DOHH2 (cell line): ENCODE results near the gene ZBTB24.

Source experiments
- H3F3A ChIP-seq: fragments of 200-600 bp; sonication (generic), shearing (Covaris generic); 2 replicates; pipeline ENCODE4 v1.6.0; 2016; ENCODE audit warnings: antibody characterized with exemption, mild to moderate bottlenecking; ENCODE audit not compliant: control insufficient read depth, insufficient read depth
- H3K27ac ChIP-seq: fragments of 200-600 bp; sonication (generic); 2 replicates; pipeline ENCODE4 v1.5.1; 2014; ENCODE audit warnings: low read depth, mild to moderate bottlenecking, low read length, moderate library complexity
- H3K27me3 ChIP-seq: fragments of 200-600 bp; sonication (generic); 2 replicates; pipeline ENCODE4 v1.6.1; 2014; ENCODE audit warnings: mild to moderate bottlenecking, low read length, mixed read lengths; ENCODE audit not compliant: control insufficient read depth
- H3K36me3 ChIP-seq: fragments of 200-600 bp; sonication (generic); 2 replicates; pipeline ENCODE4 v1.6.1; 2014; ENCODE audit warnings: mild to moderate bottlenecking, low read length, moderate library complexity, mixed read lengths; ENCODE audit not compliant: control insufficient read depth
- H3K4me1 ChIP-seq: fragments of 200-600 bp; sonication (generic); 2 replicates; pipeline ENCODE4 v1.6.1; 2014; ENCODE audit warnings: mild to moderate bottlenecking, low read length, mixed read lengths; ENCODE audit not compliant: control insufficient read depth
- H3K4me2 ChIP-seq: fragments of 200-600 bp; sonication (generic); 2 replicates; pipeline ENCODE4 v1.6.0; 2014; ENCODE audit warnings: mild to moderate bottlenecking, low read length, moderate library complexity
- H3K4me3 ChIP-seq: fragments of 200-600 bp; sonication (generic); 2 replicates; pipeline ENCODE4 v1.5.1; 2014; ENCODE audit warnings: mild to moderate bottlenecking, low read length, mixed read lengths
- H3K79me2 ChIP-seq: fragments of 200-600 bp; sonication (generic); 2 replicates; pipeline ENCODE4 v1.6.1; 2014; ENCODE audit warnings: mild to moderate bottlenecking, low read length, mixed read lengths; ENCODE audit not compliant: control insufficient read depth
- H3K9me2 ChIP-seq: fragments of 200-600 bp; sonication (generic); replicated peaks from 2 replicates; pipeline ENCODE4 v1.6.1; 2014; ENCODE audit warnings: mild to moderate bottlenecking, low read length, mixed read lengths; ENCODE audit not compliant: control insufficient read depth
- H3K9me3 ChIP-seq: fragments of 200-600 bp; sonication (generic); 2 replicates; pipeline ENCODE4 v1.6.1; 2014; ENCODE audit warnings: antibody characterized with exemption, low read length, mixed read lengths; ENCODE audit not compliant: control insufficient read depth, insufficient read depth
- H4K20me1 ChIP-seq: fragments of 200-600 bp; sonication (generic); 2 replicates; pipeline ENCODE4 v1.6.0; 2014; ENCODE audit warnings: low read depth, mild to moderate bottlenecking, antibody characterized with exemption, low read length, moderate library complexity; ENCODE audit not compliant: control insufficient read depth, insufficient read depth
- EZH2phosphoT487 ChIP-seq: fragments of 200-600 bp; sonication (generic); IDR thresholded peaks from 2 replicates; pipeline ENCODE4 v1.6.1; 2017; ENCODE audit warnings: borderline replicate concordance, mild to moderate bottlenecking, antibody characterized with exemption, low read length, moderate library complexity, mixed read lengths
- TF ChIP-seq, protein P1 (sequence below): fragments of 200-600 bp; sonication (generic); IDR thresholded peaks from one replicate; pipeline ENCODE4 v1.5.1; 2014; ENCODE audit warnings: antibody characterized with exemption, mild to moderate bottlenecking, low read depth, low read length; ENCODE audit not compliant: poor library complexity, severe bottlenecking

Gene ZBTB24

DNA sequence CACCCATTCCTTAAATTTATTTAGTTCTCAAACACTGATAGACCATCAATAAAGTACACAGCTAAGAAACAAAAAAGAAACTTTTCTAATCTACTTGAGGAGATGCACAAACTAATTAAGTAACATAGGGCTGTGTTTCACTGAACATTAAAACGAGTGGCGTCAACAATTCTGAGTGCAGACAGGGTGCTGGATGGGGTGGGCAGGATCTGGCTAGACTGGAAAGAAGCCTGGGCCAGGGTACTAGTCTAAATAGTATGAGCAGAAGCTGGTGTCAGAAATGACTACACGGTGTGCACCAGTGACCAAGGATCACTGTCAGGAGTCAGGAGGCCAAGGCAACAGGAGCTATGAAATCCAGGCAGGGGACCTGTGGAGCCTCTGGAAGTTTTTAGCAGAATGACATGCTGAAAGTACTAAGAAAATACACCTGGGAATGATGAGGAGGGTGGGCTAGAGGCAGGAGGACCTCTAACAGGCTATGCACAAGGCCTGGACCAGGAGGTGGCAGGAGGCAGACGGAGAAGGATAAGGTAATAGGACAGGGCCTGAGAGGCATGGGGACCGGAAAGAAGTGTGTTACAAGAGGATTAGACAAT lies 13.3 kb downstream of the ZBTB24 start:
- no peaks in the 10 kb centered on the region for H4K20me1 ChIP-seq
- H3K27me3 ChIP-seq = no peaks in the 10 kb centered on the region
- no peak overlapping the region for H3K4me2 ChIP-seq
- no peak overlapping the region for H3K4me3 ChIP-seq
- H3K79me2 ChIP-seq = peaks cover 46% of the 10 kb centered on the region
- H3K4me1 ChIP-seq = peaks cover 8% of the 10 kb centered on the region; the same call in 1 of the 2 replicates
- no peaks in the 10 kb centered on the region for H3F3A ChIP-seq
- peaks cover 97% of the 10 kb centered on the region for H3K36me3 ChIP-seq
- H3K9me2 ChIP-seq = no peaks in the 10 kb centered on the region
- TF ChIP-seq, protein P1, sequence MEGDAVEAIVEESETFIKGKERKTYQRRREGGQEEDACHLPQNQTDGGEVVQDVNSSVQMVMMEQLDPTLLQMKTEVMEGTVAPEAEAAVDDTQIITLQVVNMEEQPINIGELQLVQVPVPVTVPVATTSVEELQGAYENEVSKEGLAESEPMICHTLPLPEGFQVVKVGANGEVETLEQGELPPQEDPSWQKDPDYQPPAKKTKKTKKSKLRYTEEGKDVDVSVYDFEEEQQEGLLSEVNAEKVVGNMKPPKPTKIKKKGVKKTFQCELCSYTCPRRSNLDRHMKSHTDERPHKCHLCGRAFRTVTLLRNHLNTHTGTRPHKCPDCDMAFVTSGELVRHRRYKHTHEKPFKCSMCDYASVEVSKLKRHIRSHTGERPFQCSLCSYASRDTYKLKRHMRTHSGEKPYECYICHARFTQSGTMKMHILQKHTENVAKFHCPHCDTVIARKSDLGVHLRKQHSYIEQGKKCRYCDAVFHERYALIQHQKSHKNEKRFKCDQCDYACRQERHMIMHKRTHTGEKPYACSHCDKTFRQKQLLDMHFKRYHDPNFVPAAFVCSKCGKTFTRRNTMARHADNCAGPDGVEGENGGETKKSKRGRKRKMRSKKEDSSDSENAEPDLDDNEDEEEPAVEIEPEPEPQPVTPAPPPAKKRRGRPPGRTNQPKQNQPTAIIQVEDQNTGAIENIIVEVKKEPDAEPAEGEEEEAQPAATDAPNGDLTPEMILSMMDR = no peak
- TF ChIP-seq EZH2phosphoT487 = no peak
- H3K9me3 ChIP-seq = no peaks in the 10 kb centered on the region
- no peak overlapping the region for H3K27ac ChIP-seq

DNA sequence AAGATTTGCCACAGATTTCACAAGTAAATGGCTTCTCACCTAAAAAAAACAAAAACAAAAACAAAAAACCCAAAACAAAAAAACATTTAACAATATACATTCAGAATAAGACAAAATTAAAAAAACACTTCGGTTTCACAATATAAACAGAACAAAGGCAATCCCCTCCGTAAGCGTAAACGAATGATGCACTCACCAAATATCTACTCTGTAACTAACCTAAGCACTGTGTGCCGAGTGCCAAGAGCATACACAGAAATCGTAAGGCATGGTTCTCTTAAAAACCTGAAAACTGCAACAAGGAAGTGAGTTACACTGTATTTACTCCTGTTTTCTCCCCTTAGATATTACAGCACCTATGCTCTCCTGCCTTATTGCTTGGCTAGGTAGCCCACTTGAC lies 15.3 kb downstream of the ZBTB24 start:
- Histone ChIP-seq H3K9me3 (no peaks in the 10 kb centered on the region), H3K4me2 (no peak overlapping the region), H3F3A (peaks cover 1% of the 10 kb centered on the region; the same call in 1 of the 2 replicates), H4K20me1 (no peaks in the 10 kb centered on the region), H3K36me3 (peaks cover 97% of the 10 kb centered on the region), H3K4me3 (no peak overlapping the region), H3K27me3 (no peaks in the 10 kb centered on the region), H3K79me2 (peaks cover 37% of the 10 kb centered on the region), H3K9me2 (no peaks in the 10 kb centered on the region), H3K27ac (no peak overlapping the region), H3K4me1 (peaks cover 5% of the 10 kb centered on the region; the same call in 1 of the 2 replicates)
- TF ChIP-seq, protein P1 = no peak
- TF ChIP-seq EZH2phosphoT487 = no peak

DNA sequence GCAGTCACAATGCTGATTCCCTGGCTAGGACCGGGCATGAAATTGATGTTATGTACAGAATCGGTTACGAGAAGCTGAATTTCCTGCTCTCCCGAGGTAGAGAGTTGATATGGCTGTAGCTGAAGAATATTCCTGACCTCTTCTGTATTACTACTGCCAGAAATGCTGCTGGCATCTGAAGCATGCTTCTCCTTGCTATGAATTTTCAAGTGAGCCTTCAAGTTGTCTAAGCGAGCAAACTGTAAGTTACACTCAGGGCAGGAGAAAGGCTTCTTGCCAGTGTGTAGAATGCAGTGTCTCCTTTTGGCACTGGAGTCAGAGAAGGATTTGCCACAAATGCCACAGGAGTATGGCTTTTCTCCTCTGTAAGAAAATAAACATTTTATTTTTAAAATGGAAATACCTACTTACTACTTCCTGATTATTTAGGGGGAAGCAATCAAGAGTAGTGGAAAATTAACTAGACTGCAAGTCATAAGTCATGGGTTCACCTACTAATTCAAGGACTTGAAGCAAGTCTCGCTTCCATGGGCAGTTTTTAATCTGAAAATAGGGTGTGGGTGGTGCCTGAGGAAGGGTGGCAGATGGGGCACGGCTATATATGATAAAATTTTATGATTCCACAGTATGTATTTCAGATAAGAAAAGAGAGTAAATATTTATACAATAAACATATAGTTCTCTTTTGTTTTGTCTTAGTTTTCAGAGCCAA lies 16.7 kb downstream of the ZBTB24 start:
- peaks cover 5% of the 10 kb centered on the region; the same call in 1 of the 2 replicates for H3F3A ChIP-seq
- peaks cover 30% of the 10 kb centered on the region for H3K79me2 ChIP-seq
- H3K27ac ChIP-seq = no peak overlapping the region
- H3K4me2 ChIP-seq = no peak overlapping the region
- H3K4me1 ChIP-seq = no peaks in the 10 kb centered on the region
- H3K27me3 ChIP-seq = no peaks in the 10 kb centered on the region
- no peaks in the 10 kb centered on the region for H4K20me1 ChIP-seq
- peaks cover 95% of the 10 kb centered on the region for H3K36me3 ChIP-seq
- no peaks in the 10 kb centered on the region for H3K9me3 ChIP-seq
- H3K4me3 ChIP-seq = no peak overlapping the region
- TF ChIP-seq, protein P1 = no peak
- TF ChIP-seq EZH2phosphoT487 = no peak
- no peaks in the 10 kb centered on the region for H3K9me2 ChIP-seq
